NCI-H69 (cell line): ENCODE data around the gene KCTD5.
A peak's percentile ranks its signal among the peaks of the same experiment; 100 is the strongest.
"Not testable (repeated sequence)": the region's sequence is repeated elsewhere in the genome, so short reads cannot be mapped to it uniquely, and the experiment has no call there.

Experiments
- DNase-seq: peaks from one replicate; lab custom pipeline; 2025; lab: John Stamatoyannopoulos, UW

The KCTD5 gene

GRCh38 chr16:2710021-2710710 is 27.8 kb downstream of the KCTD5 start:
- DNase-seq = no peak

DNA sequence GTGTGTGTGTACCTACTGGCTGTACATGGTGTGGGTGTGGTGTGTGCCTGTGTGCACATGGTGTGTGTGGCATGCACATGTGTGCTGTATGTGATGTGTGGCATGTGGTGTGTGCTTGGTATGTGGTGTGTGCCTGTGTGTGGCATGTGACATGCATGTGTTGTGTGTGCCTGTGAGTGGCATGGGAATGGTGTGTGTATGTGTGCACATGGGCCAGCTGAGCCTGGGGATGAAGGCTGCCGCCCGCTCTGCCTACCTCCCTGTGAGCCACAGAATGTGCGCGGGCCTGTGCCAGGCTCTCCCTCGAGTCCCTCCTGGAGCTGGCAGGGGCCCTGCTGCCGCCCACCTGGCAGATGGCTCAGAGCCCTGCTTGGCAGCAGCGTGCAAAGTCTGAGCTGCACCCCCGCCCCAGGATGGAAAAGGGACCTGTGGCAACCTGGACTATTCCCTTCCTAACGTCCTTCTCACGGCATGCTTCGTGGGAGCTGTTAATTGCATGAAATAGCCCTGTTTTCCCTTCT is 28.4 kb downstream of the KCTD5 start:
- DNase-seq = peak; percentile 27

DNA sequence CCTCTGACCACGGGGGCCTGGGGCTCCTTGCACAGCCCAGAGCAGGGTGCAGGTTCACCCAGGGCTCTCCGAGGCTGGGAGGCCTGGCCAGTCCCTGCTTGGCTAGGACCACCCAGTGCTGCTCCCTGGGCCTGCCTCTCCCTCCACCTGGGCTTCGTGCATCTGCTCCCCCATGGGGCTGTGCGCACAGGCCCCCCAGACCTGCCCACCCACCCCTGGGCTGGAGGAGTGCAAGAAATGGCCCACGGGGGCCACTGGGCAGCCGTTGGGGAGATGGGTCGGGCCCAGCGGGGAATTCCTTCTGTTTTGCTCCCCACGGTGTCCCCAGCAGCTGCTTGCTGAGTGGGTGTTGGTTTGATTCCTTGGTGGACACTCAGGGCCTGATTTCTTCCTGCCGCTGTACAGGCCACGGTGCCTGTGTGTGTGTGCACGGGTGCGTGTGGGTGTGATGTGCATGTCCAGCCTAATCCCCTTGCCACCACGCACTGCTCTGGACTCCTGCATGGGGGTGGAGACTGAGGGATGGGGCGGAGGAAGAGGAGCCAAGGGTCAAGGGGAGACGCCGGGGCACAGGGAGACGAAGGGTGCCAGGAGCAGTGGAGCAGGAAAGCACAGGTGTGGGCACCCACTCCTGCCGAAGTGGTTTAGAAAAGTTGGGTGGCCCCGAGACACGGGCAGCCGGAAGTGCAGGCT is 29.2 kb downstream of the KCTD5 start:
- DNase-seq = no peak

DNA sequence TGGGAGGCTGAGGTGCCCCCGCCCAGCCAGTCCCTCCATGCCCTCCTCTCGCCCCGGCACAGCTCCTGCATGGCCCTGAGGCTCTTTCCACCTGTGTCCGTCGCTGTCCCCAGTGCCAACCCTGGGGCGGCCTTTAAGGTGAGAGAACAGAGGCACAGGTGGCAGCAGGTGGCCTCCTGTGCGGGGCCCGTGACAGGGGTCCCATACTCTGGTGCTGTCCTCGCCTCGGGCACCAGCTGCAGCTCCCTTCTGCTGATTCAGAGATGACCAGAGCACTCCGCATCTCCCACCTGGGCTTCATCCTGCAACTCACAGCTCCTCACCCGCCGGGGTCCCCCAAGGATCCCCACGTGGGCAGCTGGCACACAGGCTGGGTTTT is 29.7 kb downstream of the KCTD5 start:
- DNase-seq = no peak

DNA sequence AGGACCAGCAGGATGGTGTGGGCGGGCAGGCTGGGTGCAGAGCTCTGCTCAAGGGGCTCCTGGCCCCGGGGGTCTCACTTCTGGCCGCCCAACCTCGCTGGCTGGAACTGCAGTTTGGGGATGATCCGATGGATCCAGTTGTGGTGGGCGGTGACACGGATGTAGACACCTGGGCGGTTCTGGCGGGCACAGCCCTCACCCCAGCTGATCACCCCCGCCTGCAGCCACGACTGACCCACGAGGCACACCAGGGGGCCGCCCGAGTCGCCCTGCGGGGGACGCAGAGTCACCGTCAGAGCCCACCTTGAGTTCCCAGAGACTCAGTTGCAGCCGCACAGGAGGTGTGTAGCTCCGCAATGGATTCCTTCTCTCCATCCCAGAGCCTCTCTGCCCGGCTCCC is 30.2 kb downstream of the KCTD5 start:
- DNase-seq = peak; percentile 33

DNA sequence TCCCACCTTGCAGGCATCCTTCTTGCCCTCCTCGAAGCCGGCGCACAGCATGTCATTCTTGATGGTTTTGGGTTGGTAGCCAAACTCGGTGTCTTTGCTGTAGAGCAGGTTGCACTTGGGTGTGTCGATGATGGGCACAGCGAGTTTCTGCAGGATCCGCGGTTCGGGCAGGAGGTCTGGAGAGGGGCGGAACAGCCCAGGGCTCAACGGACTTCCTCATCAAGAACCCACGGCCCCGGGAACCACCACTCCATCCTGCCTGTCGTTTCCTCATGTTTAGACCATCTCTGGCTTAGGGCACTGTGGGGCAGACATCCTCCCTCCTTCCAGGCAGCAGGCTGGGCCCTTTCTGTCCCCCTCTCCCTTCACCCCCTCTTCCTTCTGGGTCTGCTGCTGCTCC is 31.2 kb downstream of the KCTD5 start:
- no peak for DNase-seq

DNA sequence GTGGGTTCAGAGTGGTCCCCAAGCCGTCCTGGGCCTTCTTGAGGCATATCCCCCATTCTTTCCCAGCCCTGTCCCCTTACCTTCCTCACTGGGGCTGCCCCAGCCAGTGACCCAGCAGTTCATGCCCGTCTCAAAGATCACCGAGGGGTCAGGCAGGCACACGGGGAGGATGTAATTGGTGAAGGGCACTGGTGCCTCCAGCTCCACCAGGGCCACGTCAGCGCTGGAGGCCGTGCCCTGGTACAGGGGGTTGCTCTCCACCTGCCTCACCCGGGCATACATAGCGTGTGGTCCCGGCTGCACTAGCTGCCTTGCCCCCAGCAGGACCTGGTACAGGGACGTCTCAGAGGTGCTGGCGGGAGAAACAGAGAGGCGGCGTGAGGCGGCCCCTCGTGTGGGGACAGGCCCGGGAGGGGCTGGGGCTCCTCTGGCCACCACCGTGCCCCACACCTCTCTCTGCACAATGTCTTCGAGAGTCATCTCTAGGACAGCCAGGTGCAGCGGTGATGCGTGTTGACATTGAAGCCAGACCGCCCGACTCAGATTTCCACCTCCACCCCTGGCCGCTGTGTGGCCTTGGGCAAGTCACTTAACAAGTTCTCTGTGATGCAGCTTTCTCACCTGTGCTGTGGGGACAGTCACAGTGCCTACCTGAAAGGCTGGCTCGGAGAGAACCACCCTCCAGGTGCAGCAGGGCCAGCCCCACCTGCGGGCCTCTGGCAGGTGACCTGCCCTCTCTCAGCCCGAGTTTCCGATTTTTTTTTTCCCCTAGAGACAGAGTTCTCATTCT is 31.9 kb downstream of the KCTD5 start:
- DNase-seq = peak; percentile 40

GRCh38 chr16:2715064-2715463 is 32.7 kb downstream of the KCTD5 start:
- DNase-seq = no peak

GRCh38 chr16:2715519-2715918 is 33.2 kb downstream of the KCTD5 start:
- peak; percentile 62 for DNase-seq

- DNase-seq = no peak
Measured at GRCh38 chr16:2715966-2716885, 33.9 kb downstream of the KCTD5 start.

DNA sequence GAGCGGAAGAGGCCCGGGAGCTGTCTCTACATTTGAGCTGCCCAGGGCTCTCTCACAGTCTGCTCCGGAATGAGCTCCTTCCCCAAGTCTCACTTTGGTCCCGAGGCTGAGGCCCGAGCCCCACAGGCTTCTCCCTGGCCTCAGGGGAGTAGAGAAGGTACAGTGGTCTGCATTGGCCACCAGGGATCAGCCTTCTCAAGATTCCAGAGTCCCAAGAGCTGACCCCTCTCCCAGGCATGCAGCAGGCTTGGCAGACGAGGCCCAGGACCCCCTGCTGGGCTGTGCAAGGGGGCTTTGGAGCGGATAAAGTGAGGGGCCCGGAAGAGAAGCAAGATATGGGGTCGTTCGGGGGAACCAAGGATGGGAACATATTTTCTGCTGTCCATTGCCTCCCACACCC is 34.6 kb downstream of the KCTD5 start:
- DNase-seq = no peak

GRCh38 chr16:2717383-2718263 is 35.3 kb downstream of the KCTD5 start:
- DNase-seq = no peak

DNA sequence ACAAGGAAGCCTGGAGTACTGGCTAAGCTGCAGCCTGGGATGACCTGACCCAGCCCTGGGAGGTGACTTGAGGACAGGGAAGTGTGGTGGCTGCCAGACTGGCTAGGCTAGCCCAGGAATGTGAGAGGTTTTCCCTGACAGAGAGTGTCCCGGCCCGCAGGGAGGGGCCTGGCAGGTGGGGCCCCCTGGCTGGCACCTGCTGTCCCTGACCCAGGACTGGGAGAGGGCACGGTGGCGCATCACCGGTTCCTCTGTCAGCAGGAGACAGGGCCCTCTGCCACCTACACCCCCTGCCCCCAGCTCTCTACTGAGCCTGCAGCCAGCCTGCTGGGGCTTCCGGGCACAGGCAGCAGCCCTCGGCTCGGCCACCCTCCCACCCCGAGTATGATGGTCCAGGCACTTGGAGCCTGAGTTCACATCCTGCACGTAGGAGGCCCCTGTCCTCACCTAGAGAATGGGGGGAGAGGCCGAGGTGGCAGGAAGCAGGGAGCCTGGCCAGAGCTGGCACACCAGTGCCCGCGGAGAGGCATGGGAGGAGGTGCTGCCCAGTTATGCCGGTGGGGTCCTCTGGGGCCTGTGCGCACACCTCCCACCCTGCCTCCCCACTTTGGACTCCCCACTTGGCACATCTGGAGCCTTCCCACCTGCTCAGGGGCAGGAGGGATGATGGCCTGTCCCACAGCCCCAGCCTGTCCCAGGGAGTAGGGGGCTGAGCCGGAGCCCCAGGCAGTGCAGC is 37.2 kb downstream of the KCTD5 start:
- DNase-seq = no peak

DNA sequence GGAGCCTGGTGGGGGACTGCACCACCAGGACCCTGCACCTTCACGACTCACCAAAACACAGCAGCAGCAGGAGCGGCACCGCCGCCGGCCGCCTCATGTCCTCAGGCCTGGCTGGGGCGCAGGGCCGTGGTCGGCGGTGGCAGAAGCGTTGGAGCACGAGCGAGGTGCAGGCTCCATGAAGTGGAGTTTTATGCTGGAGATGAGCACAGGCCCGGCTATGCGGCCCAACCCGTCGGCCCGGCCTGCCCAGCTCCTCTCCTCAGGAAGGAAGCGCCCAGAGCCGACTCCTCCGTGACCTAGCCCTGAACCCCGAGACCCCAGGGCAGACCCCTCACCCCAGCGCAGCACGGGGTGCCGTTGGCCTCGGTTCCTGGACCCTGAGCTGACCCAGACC is 37.7 kb downstream of the KCTD5 start, which contains the start of gene PRSS27:
Gene PRSS27 (minus strand): TSS at position 161 of the 394 bp plus-strand sequence. CDS start 64 bp downstream, at position 97.
- DNase-seq = no peak

DNA sequence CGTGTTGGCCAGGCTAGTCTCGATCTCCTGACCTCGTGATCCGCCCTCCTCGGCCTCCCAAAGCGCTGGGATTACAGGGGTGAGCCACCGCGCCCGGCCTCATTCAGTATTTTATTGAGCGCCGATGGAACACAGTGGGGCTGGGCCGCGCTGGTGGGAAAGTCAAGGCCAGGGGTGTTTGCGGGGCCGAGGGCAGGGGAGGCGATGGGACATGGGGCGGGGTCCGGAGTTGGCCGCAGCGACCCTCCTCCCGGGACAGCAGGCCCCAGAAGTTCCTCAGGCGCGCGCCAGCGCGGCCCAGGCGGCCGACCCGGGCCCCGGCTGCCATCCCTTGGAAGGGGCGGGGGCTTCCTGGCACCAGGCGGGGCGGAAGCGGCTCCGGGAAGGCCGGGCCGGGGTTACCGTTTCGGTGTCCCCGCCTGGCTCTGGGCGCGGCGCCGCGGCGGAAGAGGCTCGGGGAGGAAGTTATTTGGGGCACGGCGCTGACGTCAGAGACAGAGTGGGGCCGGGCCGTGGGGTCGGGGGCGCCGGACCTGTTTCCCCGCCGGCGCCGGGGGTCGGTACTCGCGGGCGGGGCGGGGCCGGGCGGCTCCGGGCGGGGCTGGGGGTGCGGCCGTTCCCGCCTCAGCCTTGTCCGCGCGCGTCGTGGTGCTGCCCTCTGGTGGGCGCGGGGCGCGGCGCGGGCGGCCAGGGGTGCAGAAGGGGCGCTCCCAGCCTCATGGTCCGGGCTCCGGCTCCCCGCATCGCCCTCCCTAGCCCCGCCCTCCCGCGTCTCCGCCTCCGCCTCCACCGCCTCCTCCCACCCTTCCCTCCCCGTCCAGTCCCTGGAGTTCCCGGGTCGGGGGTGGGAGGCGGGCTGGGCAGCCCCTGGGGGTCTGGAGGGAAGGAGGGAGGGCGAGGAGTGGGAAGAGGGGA is 38.7 kb downstream of the KCTD5 start:
- DNase-seq = peak; percentile 96

- DNase-seq = not testable (repeated sequence)
Measured at GRCh38 chr16:2721634-2722173, 39.4 kb downstream of the KCTD5 start.

DNA sequence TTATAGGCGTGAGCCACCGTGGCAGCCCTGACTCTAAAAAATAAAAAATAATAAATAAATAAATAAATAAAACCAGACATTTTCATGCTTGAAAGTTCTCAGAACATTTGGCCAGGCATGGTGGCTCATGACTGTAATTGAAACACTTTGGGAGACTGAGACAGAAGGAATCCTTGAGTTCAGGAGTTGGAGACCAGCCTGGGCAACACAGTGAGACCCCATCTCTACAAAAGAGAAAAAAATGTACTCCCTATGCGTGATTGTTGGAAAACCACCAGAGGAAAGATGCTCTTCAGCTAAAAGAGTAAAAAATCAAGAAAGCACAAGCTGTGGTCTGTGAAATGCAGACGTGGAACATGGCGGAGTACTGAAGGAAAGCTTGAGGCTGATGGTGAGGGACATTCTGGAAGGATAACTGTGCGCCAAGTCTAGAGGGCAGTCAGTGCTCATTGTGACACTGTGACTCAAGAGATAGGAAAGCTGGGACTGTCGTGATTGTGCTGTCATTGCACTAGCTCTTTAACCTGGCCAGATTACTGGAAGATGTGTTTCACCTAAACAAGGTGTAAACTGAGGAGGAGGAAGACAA is 41.9 kb downstream of the KCTD5 start:
- no peak for DNase-seq

DNA sequence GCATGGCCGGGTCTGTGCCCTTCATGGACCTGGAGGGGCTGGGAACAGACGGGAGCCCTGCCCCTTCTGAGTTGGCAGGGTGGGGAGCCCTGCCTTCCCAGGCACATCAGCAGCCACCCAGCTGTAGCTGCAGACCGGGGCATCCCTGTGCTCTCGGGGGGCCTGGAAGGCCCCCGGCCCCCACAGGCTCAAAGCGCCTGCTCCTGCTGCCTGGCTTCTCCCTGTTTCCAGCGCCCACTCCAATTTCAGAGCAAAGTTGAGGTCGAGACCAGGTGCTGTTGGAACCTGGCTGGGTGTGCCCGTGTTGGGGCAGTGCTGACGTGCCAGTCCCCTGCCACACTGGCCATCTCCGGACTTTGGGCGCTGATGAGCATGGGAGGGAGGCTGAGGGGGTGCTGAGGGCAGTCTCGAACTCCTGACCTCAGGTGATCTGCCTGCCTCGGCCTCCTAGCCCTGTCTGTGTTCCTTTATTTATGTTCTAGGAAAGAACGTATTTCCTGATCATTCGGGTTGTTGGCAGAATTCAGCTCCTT is 42.6 kb downstream of the KCTD5 start:
- no peak for DNase-seq
